Activated CD8-positive, alpha-beta T cell treated with anti-CD3 and anti-CD28 coated beads for 36 hours (primary cell): Measurements from ENCODE around the gene GSAP. TPM values are rescaled to one million over a fixed set of nuclear protein-coding genes. Genes with fewer than 3 reads are reported as not detected.

ENCODE experiments used
- ATAC-seq: fragments of 200-7000 bp; cut with Tn5 transposase; one replicate; pipeline ENCODE4 v1.10.0; 2021; ENCODE audit warnings: mild to moderate bottlenecking, moderate library complexity
- CTCF ChIA-PET: fragments of 350-600 bp; sonication (Branson Sonifier 250); formaldehyde crosslinking; loops from one replicate; lab custom pipeline; 2021; ENCODE audit warnings: antibody characterized with exemption; lab: Charles Lee
- POLR2A ChIA-PET: fragments of 350-600 bp; sonication (Branson Sonifier 250); formaldehyde crosslinking; loops from one replicate; lab custom pipeline; 2021; ENCODE audit warnings: antibody characterized with exemption; lab: Charles Lee
- DNase-seq: peaks from one replicate; pipeline ENCODE4 v3.0.0-alpha.2; 2020
- H3K27ac Mint-ChIP-seq: one replicate; pipeline ENCODE4 v1.8.0; 2021; ENCODE audit warnings: mild to moderate bottlenecking, mixed read lengths
- H3K27me3 Mint-ChIP-seq: one replicate; pipeline ENCODE4 v1.8.0; 2021; ENCODE audit warnings: mixed read lengths
- H3K36me3 Mint-ChIP-seq: one replicate; pipeline ENCODE4 v1.8.0; 2021; ENCODE audit warnings: low read depth, mixed read lengths
- H3K4me1 Mint-ChIP-seq: one replicate; pipeline ENCODE4 v1.8.0; 2021; ENCODE audit warnings: low read depth, mixed read lengths
- H3K4me3 Mint-ChIP-seq: one replicate; pipeline ENCODE4 v1.8.0; 2021; ENCODE audit warnings: mild to moderate bottlenecking, moderate library complexity, mixed read lengths
- H3K9me3 Mint-ChIP-seq: one replicate; pipeline ENCODE4 v1.8.0; 2021; ENCODE audit warnings: mixed read lengths
- intact Hi-C: fragments of 100-400 bp; cut with micrococcal nuclease; formaldehyde crosslinking; loops from one replicate; pipeline ENCODE4 v1.10.0; 2022
- total RNA-seq, 2 experiments: library from RNA; stranded (reverse); gene quantifications; one replicate each; pipeline ENCODE4 v1.2.3, GENCODE V29; 2021
- TF ChIP-seq, protein P1 (sequence below): fragments of 200-600 bp; IDR thresholded peaks from one replicate; pipeline ENCODE4 v1.8.0; 2022; ENCODE audit warnings: antibody characterized with exemption, mild to moderate bottlenecking

GSAP gene
- total RNA-seq, 2 experiments from 2014 or later, result 1.9 to 3.0 TPM

DNA sequence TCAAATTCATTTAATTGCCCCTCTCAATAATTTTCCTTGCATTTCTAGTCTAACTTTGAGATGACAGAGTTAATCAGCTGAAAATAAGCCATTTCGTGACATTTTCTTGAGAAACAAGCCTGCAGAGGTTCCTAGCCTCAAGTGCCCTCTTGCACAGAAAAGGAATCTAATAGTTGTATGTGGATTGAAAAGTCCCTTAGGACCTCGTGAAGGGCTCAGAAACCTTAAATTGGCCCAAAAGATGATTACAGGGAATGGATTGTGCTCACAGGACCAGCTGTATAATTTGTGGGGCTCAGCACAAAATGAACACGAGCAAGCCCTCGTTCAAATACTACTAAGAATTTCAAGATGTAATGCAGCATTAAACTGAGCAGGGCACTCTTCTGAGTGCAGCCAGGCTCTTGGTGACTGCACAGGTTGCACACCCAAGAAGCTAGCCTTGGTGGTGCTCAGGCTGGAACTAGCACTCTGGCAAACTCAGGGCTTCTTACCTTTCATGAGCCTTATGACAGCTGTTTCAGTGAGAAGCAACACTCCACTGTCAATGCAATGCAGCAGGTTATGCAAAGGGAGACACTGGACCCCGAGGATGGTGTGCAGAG, 102.2 kb downstream of the GSAP start:
- DNase-seq (no peak), ATAC-seq (no peak)
- Mint-ChIP-seq H3K4me1 (peaks cover 8% of the 10 kb centered on the region), H3K27me3 (no peaks in the 10 kb centered on the region), H3K9me3 (no peaks in the 10 kb centered on the region), H3K27ac (no peak overlapping the region), H3K4me3 (no peak overlapping the region), H3K36me3 (peaks cover 15% of the 10 kb centered on the region)
- POLR2A ChIA-PET, result no interaction called here
- CTCF ChIA-PET, result interaction anchor here (1.1 kb wide), 1 partner anchor 18 kb away, joined by 4 read pairs; no protein-coding TSS in a partner anchor
- intact Hi-C loops, result no loop called here
- TF ChIP-seq, protein P1, sequence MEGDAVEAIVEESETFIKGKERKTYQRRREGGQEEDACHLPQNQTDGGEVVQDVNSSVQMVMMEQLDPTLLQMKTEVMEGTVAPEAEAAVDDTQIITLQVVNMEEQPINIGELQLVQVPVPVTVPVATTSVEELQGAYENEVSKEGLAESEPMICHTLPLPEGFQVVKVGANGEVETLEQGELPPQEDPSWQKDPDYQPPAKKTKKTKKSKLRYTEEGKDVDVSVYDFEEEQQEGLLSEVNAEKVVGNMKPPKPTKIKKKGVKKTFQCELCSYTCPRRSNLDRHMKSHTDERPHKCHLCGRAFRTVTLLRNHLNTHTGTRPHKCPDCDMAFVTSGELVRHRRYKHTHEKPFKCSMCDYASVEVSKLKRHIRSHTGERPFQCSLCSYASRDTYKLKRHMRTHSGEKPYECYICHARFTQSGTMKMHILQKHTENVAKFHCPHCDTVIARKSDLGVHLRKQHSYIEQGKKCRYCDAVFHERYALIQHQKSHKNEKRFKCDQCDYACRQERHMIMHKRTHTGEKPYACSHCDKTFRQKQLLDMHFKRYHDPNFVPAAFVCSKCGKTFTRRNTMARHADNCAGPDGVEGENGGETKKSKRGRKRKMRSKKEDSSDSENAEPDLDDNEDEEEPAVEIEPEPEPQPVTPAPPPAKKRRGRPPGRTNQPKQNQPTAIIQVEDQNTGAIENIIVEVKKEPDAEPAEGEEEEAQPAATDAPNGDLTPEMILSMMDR, result no peak

DNA sequence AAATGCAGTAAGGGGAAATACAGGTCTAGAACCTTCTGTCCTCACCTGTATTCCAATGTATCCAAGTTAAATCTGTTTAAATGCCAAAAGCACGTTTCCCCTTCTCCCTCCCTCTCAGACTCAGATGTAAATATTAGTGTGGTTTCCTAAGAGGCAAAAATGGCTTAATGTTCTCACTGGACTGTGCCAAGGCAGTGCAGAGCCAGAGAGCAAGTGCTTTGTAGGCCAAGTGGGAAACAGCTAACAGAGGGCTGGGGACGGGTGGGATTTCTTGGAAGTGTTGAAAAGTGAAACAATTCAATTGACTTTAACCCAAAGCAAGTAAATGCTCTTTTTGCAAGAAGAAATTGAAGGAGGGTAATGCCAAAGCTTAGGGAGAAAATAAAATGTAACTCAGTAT, 103.1 kb downstream of the GSAP start:
- peaks cover 8% of the 10 kb centered on the region for H3K4me1 Mint-ChIP-seq
- TF ChIP-seq, protein P1, result no peak
- ChIA-PET POLR2A (no interaction called here), CTCF (interaction anchor here (1.1 kb wide), 1 partner anchor 19 kb away, joined by 4 read pairs; no protein-coding TSS in a partner anchor)
- H3K27me3 Mint-ChIP-seq, result no peaks in the 10 kb centered on the region
- H3K9me3 Mint-ChIP-seq, result no peaks in the 10 kb centered on the region
- peaks cover 10% of the 10 kb centered on the region for H3K36me3 Mint-ChIP-seq
- H3K27ac Mint-ChIP-seq, result no peak overlapping the region
- no peak overlapping the region for H3K4me3 Mint-ChIP-seq
- DNase-seq, result no peak
- intact Hi-C loops, result no loop called here
- no peak for ATAC-seq

DNA sequence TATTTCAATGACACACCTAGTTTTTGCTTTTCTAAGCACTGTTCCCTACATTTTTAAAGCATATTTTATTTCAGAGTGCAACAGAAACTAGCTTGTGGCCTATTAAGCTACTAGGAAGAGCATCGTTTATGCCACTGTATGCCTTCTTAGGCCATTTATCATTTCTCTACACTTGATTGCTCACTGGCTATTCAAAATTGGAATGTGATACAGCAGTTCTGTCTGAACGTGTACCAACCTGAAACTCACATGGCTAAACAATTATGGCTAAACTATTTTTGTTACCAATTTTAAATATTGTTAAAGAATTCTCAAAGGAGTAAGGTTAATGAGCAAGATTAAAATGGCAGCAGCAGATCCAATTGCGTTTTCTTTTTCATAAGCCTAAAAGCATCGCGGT, 105.2 kb downstream of the GSAP start:
- Mint-ChIP-seq H3K27ac (no peak overlapping the region), H3K27me3 (no peaks in the 10 kb centered on the region), H3K9me3 (no peaks in the 10 kb centered on the region), H3K36me3 (peaks cover 5% of the 10 kb centered on the region), H3K4me1 (peaks cover 8% of the 10 kb centered on the region), H3K4me3 (no peak overlapping the region)
- CTCF ChIA-PET, result no interaction called here
- POLR2A ChIA-PET, result no interaction called here
- ATAC-seq, result no peak
- TF ChIP-seq, protein P1, result no peak
- intact Hi-C loops, result no loop called here
- DNase-seq, result no peak

DNA sequence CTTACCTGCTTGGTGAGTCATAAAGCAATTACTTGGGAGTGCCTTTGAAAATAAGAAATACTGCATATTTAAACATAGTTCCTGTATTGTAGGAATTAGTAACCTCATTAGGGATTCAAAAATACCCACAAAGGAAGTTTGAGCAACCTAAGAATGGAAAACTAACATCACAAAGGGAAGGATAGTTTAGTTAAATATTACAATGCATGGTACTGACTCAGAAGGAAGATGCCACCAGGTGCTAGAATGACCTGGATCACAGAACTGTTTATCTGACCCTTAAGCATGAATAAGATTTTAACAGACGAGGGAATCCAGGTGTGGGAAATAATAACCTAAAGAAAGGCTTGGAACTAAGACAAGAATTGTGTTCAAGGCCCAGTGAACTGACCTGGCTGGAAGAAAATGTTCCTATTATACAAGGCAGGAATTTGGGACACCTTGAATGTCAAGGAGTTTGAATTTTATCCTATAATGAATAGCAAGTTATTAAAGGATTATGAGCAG, 106.4 kb downstream of the GSAP start:
- peaks cover 5% of the 10 kb centered on the region for H3K36me3 Mint-ChIP-seq
- peaks cover 4% of the 10 kb centered on the region for H3K9me3 Mint-ChIP-seq
- ATAC-seq (no peak), DNase-seq (no peak)
- POLR2A ChIA-PET, result interaction anchor here (1.2 kb wide), 1 partner anchor 14 kb away, joined by 3 read pairs; no protein-coding TSS in a partner anchor
- H3K27ac Mint-ChIP-seq, result no peak overlapping the region
- TF ChIP-seq, protein P1, result no peak
- H3K27me3 Mint-ChIP-seq, result no peaks in the 10 kb centered on the region
- CTCF ChIA-PET, result no interaction called here
- H3K4me3 Mint-ChIP-seq, result no peak overlapping the region
- peaks cover 8% of the 10 kb centered on the region for H3K4me1 Mint-ChIP-seq
- intact Hi-C loops, result no loop called here

DNA sequence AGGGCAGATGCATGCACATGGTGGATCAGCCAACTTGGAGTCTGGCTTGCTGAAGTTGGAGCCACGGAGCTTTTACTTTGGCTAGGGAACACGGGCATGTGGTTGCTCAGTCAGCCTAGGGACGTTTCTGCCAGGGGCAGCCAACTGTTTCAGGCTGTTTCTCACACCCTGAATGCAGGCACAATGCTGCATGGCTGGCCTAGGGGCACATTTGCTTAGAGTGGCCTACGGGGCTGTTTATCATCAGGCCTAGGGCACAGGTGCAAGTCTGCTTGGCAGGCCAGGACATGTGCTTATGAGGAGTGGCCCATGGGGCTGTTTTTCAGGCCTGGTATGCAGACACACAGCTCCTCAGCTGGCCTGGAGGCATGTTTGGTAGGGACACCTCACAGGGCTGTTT, 107.4 kb downstream of the GSAP start:
- ATAC-seq, result no peak
- Mint-ChIP-seq H3K27ac (no peak overlapping the region), H3K27me3 (no peaks in the 10 kb centered on the region), H3K4me3 (no peak overlapping the region), H3K36me3 (peaks cover 13% of the 10 kb centered on the region), H3K4me1 (peaks cover 8% of the 10 kb centered on the region), H3K9me3 (peaks cover 6% of the 10 kb centered on the region)
- ChIA-PET POLR2A (no interaction called here), CTCF (interaction anchor here (0.6 kb wide), 1 partner anchor 553 kb away, joined by 3 read pairs; no protein-coding TSS in a partner anchor)
- intact Hi-C loops, result no loop called here
- TF ChIP-seq, protein P1, result no peak
- DNase-seq, result no peak
